ENCODE results near the gene CEP112. TPM values are rescaled to one million over a fixed set of nuclear protein-coding genes. Genes with fewer than 3 reads are reported as not detected.

The CEP112 gene
- total and polyA plus RNA-seq, 10 of the 15 experiments (the other 5 are each of a cell fraction or from before 2014, with no cell fraction given): 0.11 to 3.8 (median 0.32) TPM; not detected in 1

DNA sequence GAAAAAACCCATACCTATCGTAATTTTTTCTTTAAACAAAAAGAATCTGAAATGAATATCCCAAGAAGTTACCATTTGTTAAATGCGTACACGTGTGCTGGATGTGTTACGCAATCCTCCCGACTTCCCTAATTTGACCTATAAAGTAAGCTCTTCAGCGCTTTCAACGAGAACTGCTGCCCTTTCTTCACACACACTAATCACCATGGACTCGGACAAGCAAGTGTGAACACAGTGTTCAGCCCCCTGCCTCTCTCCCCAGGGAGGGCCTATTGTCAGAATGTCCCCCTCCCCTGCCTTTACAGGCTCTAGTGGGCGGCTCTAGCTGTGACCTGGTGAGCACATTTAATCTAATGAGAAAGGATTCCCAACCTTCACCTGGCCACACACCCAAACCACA lies 216.1 kb downstream of the CEP112 start:
- FAIRE-seq (no peak), ATAC-seq (no peak), DNase-seq (ENCODE audit: low read depth, low spot score) (no peak)
- Histone ChIP-seq H3K9ac (ENCODE audit: control insufficient read depth, insufficient read depth, low read length) (no peak overlapping the region), H3K79me2 (ENCODE audit: control insufficient read depth, insufficient read depth, low read length) (no peaks in the 10 kb centered on the region), H3K4me2 (ENCODE audit: control insufficient read depth, insufficient read depth) (no peak overlapping the region), H3K27me3 (replicated peaks in 1 of 2; ENCODE audit: control insufficient read depth in 2 of 2, insufficient read depth in 2 of 2, low read length in 1 of 2) (no peaks in the 10 kb centered on the region), H3K9me3 (replicated peaks; ENCODE audit: control insufficient read depth, insufficient read depth, low read length) (no peaks in the 10 kb centered on the region; the same call in 2 of the 3 replicates), H3K27ac (ENCODE audit: control insufficient read depth, insufficient read depth) (no peak overlapping the region), H3K4me1 (ENCODE audit: control insufficient read depth, insufficient read depth, low read length) (no peaks in the 10 kb centered on the region), H3K36me3 (ENCODE audit: control insufficient read depth in 2 of 2, insufficient read depth in 2 of 2, low read length in 1 of 2) (no peaks in the 10 kb centered on the region), H4K20me1 (ENCODE audit: control insufficient read depth, insufficient read depth) (no peaks in the 10 kb centered on the region), H3K4me3 (no peak overlapping the region), H2AFZ (ENCODE audit: control insufficient read depth, low read depth, low read length) (no peak overlapping the region)
- WGBS (ENCODE audit: insufficient coverage, insufficient replicate concordance, low lambda C conversion rate, missing lambda C conversion rate): 43% methylated on average over 9 of the region's 9 CpGs
- ChIA-PET SMC1A (ENCODE audit: uncharacterized antibody, unreplicated experiment) (no interaction called here), RAD21 (ENCODE audit: unreplicated experiment) (no interaction called here), POLR2A (no interaction called here), CTCF (no interaction called here)
- in situ Hi-C loops (cut with MboI) (loop anchor here (25.0 kb wide), 1 partner anchor 689 kb away; no protein-coding TSS in a partner anchor), intact Hi-C loops (cut with micrococcal nuclease; ENCODE audit: unreplicated experiment) (no loop called here)
- no TSS peak for BruUV-seq (replicated peaks)
- TF ChIP-seq SIX5 (IDR thresholded peaks at IDR 0.05; ENCODE audit: low read depth, low read length, severe bottlenecking) (no peak), CREB1 (IDR thresholded peaks at IDR 0.05; ENCODE audit: low read depth) (no peak), NR2F1 (conservative IDR thresholded peaks at IDR 0.05) (no peak), TAF1 (IDR thresholded peaks at IDR 0.05; ENCODE audit: borderline replicate concordance, low read depth, low read length) (no peak), TARDBP (IDR thresholded peaks at IDR 0.05; ENCODE audit: borderline replicate concordance) (no peak)
- TF ChIP-seq, protein P1, sequence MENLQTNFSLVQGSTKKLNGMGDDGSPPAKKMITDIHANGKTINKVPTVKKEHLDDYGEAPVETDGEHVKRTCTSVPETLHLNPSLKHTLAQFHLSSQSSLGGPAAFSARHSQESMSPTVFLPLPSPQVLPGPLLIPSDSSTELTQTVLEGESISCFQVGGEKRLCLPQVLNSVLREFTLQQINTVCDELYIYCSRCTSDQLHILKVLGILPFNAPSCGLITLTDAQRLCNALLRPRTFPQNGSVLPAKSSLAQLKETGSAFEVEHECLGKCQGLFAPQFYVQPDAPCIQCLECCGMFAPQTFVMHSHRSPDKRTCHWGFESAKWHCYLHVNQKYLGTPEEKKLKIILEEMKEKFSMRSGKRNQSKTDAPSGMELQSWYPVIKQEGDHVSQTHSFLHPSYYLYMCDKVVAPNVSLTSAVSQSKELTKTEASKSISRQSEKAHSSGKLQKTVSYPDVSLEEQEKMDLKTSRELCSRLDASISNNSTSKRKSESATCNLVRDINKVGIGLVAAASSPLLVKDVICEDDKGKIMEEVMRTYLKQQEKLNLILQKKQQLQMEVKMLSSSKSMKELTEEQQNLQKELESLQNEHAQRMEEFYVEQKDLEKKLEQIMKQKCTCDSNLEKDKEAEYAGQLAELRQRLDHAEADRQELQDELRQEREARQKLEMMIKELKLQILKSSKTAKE (IDR thresholded peaks at IDR 0.05; ENCODE audit: low read depth, poor library complexity, severe bottlenecking): no peak

DNA sequence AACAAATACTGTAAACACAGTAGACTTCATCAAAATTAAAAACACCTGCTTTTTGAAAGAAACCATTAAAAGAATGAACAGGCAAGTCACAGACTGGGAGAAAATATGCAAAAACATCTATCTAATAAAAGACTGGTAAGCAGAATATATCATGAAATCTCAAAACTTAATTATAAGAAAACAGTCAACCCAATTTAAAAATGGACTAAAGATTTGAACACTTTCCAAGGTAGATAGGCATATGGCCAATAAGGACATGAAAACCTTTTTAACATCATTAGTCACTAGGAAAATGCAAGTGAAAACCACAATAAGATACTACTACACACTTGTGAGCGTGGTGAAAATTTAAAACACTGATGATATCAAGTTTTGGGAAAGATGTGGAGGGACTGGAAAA lies 218.7 kb downstream of the CEP112 start:
- no peak overlapping the region for H3K4me3 ChIP-seq
- POLR2A ChIA-PET: no interaction called here
- CTCF ChIA-PET: no interaction called here
- H3K9ac ChIP-seq (ENCODE audit: control insufficient read depth, insufficient read depth, low read length): no peak overlapping the region
- in situ Hi-C loops (cut with MboI) (no loop called here), intact Hi-C loops (cut with micrococcal nuclease; ENCODE audit: unreplicated experiment) (no loop called here)
- H3K4me1 ChIP-seq (ENCODE audit: control insufficient read depth, insufficient read depth, low read length): no peaks in the 10 kb centered on the region
- no peaks in the 10 kb centered on the region for H3K36me3 ChIP-seq (ENCODE audit: control insufficient read depth in 2 of 2, insufficient read depth in 2 of 2, low read length in 1 of 2)
- no peaks in the 10 kb centered on the region for H3K27me3 ChIP-seq (replicated peaks in 1 of 2; ENCODE audit: control insufficient read depth in 2 of 2, insufficient read depth in 2 of 2, low read length in 1 of 2)
- RAD21 ChIA-PET (ENCODE audit: unreplicated experiment): no interaction called here
- ATAC-seq (no peak), FAIRE-seq (no peak), DNase-seq (ENCODE audit: low read depth, low spot score) (no peak)
- H3K79me2 ChIP-seq (ENCODE audit: control insufficient read depth, insufficient read depth, low read length): no peaks in the 10 kb centered on the region
- no peak overlapping the region for H3K4me2 ChIP-seq (ENCODE audit: control insufficient read depth, insufficient read depth)
- SMC1A ChIA-PET (ENCODE audit: uncharacterized antibody, unreplicated experiment): no interaction called here
- H3K27ac ChIP-seq (ENCODE audit: control insufficient read depth, insufficient read depth): no peak overlapping the region
- H3K9me3 ChIP-seq (replicated peaks; ENCODE audit: control insufficient read depth, insufficient read depth, low read length): no peaks in the 10 kb centered on the region; the same call in 2 of the 3 replicates
- WGBS (ENCODE audit: insufficient coverage, insufficient replicate concordance, low lambda C conversion rate, missing lambda C conversion rate): 0% methylated on average over 1 of the region's 1 CpG
- no TSS peak for BruUV-seq (replicated peaks)
- H4K20me1 ChIP-seq (ENCODE audit: control insufficient read depth, insufficient read depth): no peaks in the 10 kb centered on the region
- H2AFZ ChIP-seq (ENCODE audit: control insufficient read depth, low read depth, low read length): no peak overlapping the region
- TF ChIP-seq HDAC2 (IDR thresholded peaks at IDR 0.05) (no peak), FOXM1 (IDR thresholded peaks at IDR 0.05; ENCODE audit: low read depth, low read length) (no peak), IKZF1 (conservative IDR thresholded peaks at IDR 0.05) (no peak), ASH2L (IDR thresholded peaks at IDR 0.05; ENCODE audit: borderline replicate concordance, low read depth) (no peak), GATAD2B (conservative IDR thresholded peaks at IDR 0.05; ENCODE audit: low read depth) (no peak), TCF12 (IDR thresholded peaks at IDR 0.05; ENCODE audit: low read depth, low read length) (no peak)
- TF ChIP-seq, protein P2, sequence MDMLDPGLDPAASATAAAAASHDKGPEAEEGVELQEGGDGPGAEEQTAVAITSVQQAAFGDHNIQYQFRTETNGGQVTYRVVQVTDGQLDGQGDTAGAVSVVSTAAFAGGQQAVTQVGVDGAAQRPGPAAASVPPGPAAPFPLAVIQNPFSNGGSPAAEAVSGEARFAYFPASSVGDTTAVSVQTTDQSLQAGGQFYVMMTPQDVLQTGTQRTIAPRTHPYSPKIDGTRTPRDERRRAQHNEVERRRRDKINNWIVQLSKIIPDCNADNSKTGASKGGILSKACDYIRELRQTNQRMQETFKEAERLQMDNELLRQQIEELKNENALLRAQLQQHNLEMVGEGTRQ (IDR thresholded peaks at IDR 0.05; ENCODE audit: borderline replicate concordance, low read depth, low read length): no peak
- TF ChIP-seq, protein P3, sequence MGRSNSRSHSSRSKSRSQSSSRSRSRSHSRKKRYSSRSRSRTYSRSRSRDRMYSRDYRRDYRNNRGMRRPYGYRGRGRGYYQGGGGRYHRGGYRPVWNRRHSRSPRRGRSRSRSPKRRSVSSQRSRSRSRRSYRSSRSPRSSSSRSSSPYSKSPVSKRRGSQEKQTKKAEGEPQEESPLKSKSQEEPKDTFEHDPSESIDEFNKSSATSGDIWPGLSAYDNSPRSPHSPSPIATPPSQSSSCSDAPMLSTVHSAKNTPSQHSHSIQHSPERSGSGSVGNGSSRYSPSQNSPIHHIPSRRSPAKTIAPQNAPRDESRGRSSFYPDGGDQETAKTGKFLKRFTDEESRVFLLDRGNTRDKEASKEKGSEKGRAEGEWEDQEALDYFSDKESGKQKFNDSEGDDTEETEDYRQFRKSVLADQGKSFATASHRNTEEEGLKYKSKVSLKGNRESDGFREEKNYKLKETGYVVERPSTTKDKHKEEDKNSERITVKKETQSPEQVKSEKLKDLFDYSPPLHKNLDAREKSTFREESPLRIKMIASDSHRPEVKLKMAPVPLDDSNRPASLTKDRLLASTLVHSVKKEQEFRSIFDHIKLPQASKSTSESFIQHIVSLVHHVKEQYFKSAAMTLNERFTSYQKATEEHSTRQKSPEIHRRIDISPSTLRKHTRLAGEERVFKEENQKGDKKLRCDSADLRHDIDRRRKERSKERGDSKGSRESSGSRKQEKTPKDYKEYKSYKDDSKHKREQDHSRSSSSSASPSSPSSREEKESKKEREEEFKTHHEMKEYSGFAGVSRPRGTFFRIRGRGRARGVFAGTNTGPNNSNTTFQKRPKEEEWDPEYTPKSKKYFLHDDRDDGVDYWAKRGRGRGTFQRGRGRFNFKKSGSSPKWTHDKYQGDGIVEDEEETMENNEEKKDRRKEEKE (IDR thresholded peaks at IDR 0.05): no peak

Measured in GM12878 (cell line).